Chondrocyte (in vitro differentiated cells): ENCODE measurements around the gene KCNQ2. TPM values are rescaled to one million over a fixed set of nuclear protein-coding genes. Genes with fewer than 3 reads are reported as not detected.

Experiments used
- DNase-seq: peaks from one replicate; pipeline ENCODE4 v3.0.0; 2021; ENCODE audit warnings: mixed read lengths, low spot score
- H3K27ac Mint-ChIP-seq: one replicate; pipeline ENCODE4 v1.8.0; 2021; ENCODE audit warnings: mild to moderate bottlenecking, moderate library complexity, mixed read lengths; ENCODE audit not compliant: unreplicated experiment
- H3K27me3 Mint-ChIP-seq: 2 replicates; pipeline ENCODE4 v1.8.0; 2021; ENCODE audit warnings: low read depth, mixed read lengths
- H3K36me3 Mint-ChIP-seq: 2 replicates; pipeline ENCODE4 v1.8.0; 2021; ENCODE audit warnings: low read depth, mixed read lengths
- H3K4me1 Mint-ChIP-seq: 2 replicates; pipeline ENCODE4 v1.8.0; 2021; ENCODE audit warnings: low read depth, mild to moderate bottlenecking, mixed read lengths
- H3K4me3 Mint-ChIP-seq: one replicate; pipeline ENCODE4 v1.8.0; 2021; ENCODE audit warnings: mild to moderate bottlenecking, moderate library complexity, mixed read lengths; ENCODE audit not compliant: unreplicated experiment
- H3K9me3 Mint-ChIP-seq: 2 replicates; pipeline ENCODE4 v1.8.0; 2021; ENCODE audit warnings: low read depth, mixed read lengths
- total RNA-seq: library from RNA; stranded (reverse); gene quantifications from 3 replicates; pipeline ENCODE4 v1.2.1, GENCODE V29; 2021
- TF ChIP-seq, protein P1 (sequence below): fragments of 200-600 bp; sonication (generic); IDR thresholded peaks from 2 replicates; pipeline ENCODE4 v1.5.0; 2021; ENCODE audit warnings: antibody characterized with exemption, mild to moderate bottlenecking, moderate library complexity

Gene KCNQ2
- total RNA-seq, 1 donor from 2014 or later, result not detected

DNA sequence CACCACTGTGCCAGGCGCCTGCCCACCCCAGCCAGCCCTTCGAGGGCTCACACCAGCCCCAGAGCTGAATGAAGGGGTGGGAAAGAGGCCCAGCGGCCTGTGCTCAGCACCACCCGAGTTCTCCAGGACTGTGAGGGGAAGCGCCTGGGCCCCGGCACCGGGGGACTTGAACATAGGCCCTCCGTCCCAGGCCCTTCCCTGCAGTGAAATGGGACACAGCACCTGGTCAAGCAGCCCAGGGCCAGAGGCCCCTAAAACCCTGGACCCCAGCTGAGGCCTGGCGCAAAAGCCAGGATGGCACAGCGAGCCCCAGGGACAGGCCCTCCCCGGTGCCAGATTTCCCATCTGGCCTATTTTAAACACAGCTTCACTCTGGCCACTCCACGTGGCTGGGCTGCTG, 4.0 kb downstream of the KCNQ2 start:
- no peak overlapping the region for H3K4me3 Mint-ChIP-seq

DNA sequence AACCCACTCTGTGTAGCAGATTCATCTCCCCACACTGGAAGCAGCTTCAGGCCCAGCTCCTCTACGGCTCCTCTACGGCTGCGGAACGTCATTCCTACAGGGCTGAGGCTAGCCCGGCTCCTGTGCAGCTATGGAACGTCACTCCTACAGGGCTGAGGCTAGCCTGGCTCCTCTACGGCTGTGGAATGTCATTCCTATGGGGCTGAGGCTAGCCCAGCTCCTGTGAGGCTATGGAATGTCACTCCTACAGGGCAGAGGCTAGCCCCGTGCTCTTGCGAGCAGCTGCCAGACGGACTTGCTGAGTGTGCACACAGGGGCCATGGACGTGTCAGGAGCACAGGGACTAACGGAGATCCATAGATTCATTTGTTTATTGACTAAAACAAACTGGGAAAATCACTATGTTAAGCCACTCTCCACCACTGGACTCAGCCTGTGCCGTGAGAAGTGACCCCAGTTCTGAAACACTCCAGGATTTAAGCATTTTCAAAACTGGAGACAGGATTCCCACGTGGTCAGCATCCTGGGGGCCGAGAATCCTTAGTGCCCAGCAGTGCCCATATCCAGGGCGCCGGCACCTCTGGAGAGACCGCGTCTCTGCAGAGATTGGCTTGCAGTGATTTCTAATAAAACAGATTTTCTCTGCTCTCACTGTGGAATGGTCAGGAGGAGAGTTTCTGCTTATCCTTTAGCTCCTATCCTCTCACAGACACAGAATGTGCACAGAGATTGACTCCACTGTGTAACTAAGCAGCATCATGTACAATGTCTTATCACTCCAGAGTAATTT, 5.0 kb downstream of the KCNQ2 start:
- DNase-seq, result no peak
- H3K9me3 Mint-ChIP-seq, result no peaks in the 10 kb centered on the region
- H3K27ac Mint-ChIP-seq, result no peak overlapping the region
- no peaks in the 10 kb centered on the region for H3K36me3 Mint-ChIP-seq
- peaks cover 48% of the 10 kb centered on the region for H3K27me3 Mint-ChIP-seq
- H3K4me1 Mint-ChIP-seq, result no peaks in the 10 kb centered on the region
- TF ChIP-seq, protein P1, sequence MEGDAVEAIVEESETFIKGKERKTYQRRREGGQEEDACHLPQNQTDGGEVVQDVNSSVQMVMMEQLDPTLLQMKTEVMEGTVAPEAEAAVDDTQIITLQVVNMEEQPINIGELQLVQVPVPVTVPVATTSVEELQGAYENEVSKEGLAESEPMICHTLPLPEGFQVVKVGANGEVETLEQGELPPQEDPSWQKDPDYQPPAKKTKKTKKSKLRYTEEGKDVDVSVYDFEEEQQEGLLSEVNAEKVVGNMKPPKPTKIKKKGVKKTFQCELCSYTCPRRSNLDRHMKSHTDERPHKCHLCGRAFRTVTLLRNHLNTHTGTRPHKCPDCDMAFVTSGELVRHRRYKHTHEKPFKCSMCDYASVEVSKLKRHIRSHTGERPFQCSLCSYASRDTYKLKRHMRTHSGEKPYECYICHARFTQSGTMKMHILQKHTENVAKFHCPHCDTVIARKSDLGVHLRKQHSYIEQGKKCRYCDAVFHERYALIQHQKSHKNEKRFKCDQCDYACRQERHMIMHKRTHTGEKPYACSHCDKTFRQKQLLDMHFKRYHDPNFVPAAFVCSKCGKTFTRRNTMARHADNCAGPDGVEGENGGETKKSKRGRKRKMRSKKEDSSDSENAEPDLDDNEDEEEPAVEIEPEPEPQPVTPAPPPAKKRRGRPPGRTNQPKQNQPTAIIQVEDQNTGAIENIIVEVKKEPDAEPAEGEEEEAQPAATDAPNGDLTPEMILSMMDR, result no peak
- no peak overlapping the region for H3K4me3 Mint-ChIP-seq

More for the DNA sequence above, 4.0 kb downstream of the KCNQ2 start:
- H3K9me3 Mint-ChIP-seq, result no peaks in the 10 kb centered on the region
- no peak overlapping the region for H3K27ac Mint-ChIP-seq
- no peak for DNase-seq
- H3K27me3 Mint-ChIP-seq, result peaks cover 41% of the 10 kb centered on the region
- TF ChIP-seq, protein P1, result no peak
- H3K36me3 Mint-ChIP-seq, result no peaks in the 10 kb centered on the region
- H3K4me1 Mint-ChIP-seq, result no peaks in the 10 kb centered on the region

DNA sequence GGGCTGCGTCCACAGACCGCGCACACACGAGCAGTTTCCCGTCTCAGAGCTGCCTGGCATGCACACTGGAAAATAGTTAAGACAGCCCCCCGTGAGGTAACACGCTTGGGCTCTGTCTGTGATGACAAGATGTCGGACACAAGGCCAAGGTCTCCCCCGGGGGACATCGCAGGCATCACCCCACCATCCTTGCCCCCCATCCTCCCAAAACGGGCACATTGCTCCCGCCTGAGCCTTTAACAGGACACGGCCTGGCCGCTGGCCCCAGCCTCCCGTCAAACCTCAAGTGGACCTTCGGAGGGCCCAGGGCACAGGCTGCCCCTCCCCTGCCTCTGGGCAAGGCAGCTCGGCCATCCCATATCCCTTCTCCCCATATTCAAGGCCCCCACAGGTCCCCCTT, 5.6 kb downstream of the KCNQ2 start:
- Mint-ChIP-seq H3K4me1 (no peaks in the 10 kb centered on the region), H3K4me3 (no peak overlapping the region), H3K27ac (no peak overlapping the region), H3K9me3 (no peaks in the 10 kb centered on the region), H3K27me3 (peaks cover 50% of the 10 kb centered on the region), H3K36me3 (no peaks in the 10 kb centered on the region)
- TF ChIP-seq, protein P1, result no peak
- no peak for DNase-seq

DNA sequence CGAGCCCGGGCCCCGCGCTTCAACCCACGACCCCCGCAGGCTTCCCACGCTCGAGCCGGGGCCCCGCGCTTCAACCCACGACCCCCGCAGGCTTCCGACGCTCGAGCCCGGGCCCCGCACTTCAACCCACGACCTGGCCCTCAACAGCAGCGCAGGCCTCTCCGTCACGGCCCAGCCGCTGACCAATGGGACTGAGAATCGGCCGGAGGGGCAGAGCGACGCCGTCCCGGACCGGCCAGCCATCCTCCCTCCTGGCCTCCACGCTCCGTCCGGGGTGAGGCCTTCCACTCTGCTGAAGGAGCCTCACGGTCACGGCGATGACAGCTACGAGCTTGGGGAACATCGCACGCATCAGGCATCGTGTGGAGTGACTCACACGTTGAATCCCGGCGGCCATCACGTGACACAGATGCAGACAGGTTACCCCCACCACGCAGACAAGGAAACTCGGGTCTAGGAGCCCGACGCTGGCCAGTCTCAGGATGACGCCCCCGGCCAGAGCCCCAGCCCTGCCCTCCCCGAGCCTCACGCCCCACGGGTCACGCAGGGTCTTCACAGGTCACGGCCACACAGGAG, 6.1 kb downstream of the KCNQ2 start:
- no peaks in the 10 kb centered on the region for H3K9me3 Mint-ChIP-seq
- H3K27me3 Mint-ChIP-seq, result peaks cover 51% of the 10 kb centered on the region
- no peaks in the 10 kb centered on the region for H3K4me1 Mint-ChIP-seq
- no peaks in the 10 kb centered on the region for H3K36me3 Mint-ChIP-seq
- no peak overlapping the region for H3K27ac Mint-ChIP-seq
- no peak overlapping the region for H3K4me3 Mint-ChIP-seq
- TF ChIP-seq, protein P1, result no peak
- no peak for DNase-seq

DNA sequence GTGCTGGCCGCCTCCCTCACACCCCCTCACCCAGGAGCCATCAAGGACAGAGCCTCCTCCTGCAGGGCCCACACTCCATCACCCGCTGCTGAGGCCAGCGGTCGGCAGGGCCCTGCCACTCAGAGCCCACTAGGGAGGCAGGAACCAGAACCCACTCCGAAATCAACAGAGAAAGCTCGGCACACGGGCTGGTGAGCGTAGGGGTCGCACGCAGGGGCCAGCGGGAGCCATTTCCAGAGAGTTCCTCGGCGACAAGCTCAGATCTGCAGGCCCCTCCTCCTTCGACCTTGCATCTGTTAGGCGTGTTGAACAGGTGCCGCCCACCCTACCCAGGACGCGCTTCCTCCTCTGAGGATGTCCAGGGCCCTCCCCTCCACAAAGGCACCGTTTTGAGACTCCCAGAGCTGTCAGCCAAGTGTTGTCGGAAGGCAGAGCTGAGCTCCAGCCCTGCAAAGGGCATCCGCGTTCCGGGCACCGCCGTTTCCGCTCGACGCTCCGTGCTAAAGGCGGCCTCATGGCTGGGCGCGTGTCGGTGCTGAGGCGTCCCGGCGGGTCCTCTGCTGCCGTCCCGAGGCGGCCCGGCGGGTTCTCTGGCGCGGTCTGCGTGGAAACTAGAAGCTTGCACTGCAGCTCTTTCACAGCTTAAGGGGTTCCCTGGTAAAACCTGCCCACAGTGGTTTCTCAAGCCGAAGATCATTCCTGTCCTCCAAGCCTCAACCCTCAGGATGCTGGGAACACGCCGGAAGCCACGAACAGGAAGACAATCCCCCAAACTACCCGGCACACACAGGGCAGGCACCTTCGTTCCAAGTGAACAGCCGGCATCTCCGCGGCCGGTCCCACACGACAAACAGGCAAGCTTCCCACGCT, 6.8 kb downstream of the KCNQ2 start:
- no peak overlapping the region for H3K4me3 Mint-ChIP-seq

More for the DNA sequence above, 6.8 kb downstream of the KCNQ2 start:
- peaks cover 56% of the 10 kb centered on the region for H3K27me3 Mint-ChIP-seq
- H3K4me1 Mint-ChIP-seq, result no peaks in the 10 kb centered on the region
- no peak overlapping the region for H3K27ac Mint-ChIP-seq
- H3K36me3 Mint-ChIP-seq, result no peaks in the 10 kb centered on the region
- no peaks in the 10 kb centered on the region for H3K9me3 Mint-ChIP-seq
- TF ChIP-seq, protein P1, result no peak
- DNase-seq, result no peak
